Measurements from ENCODE around the gene TTC39B.

TTC39B gene

GRCh38 chr9:15311607-15312006, 4.6 kb upstream of the TTC39B start:
- DNase-seq (ENCODE audit: low spot score), result no peak
- no peak for TF ChIP-seq CTCF (IDR thresholded peaks at IDR 0.05; ENCODE audit: extremely low read depth, missing control alignments)

GRCh38 chr9:15310107-15310850, 3.3 kb upstream of the TTC39B start:
- DNase-seq (ENCODE audit: low spot score), result no peak
- no peak for TF ChIP-seq CTCF (IDR thresholded peaks at IDR 0.05; ENCODE audit: extremely low read depth, missing control alignments)

- no peak for DNase-seq (ENCODE audit: low spot score)
- no peak for TF ChIP-seq CTCF (IDR thresholded peaks at IDR 0.05; ENCODE audit: extremely low read depth, missing control alignments)
Measured at GRCh38 chr9:15308511-15308910, 1.5 kb upstream of the TTC39B start.

- DNase-seq (ENCODE audit: low spot score), result no peak
- TF ChIP-seq CTCF (IDR thresholded peaks at IDR 0.05; ENCODE audit: extremely low read depth, missing control alignments), result no peak
Measured at GRCh38 chr9:15307523-15307841, 466 bp upstream of the TTC39B start.

- no peak for DNase-seq (ENCODE audit: low spot score)
- TF ChIP-seq CTCF (IDR thresholded peaks at IDR 0.05; ENCODE audit: extremely low read depth, missing control alignments), result no peak
Measured at GRCh38 chr9:15306068-15306756, 804 bp downstream of the TTC39B start.

- TF ChIP-seq CTCF (IDR thresholded peaks at IDR 0.05; ENCODE audit: extremely low read depth, missing control alignments), result no peak
- no peak for DNase-seq (ENCODE audit: low spot score)
Measured at GRCh38 chr9:15305470-15305869, 1.5 kb downstream of the TTC39B start.

- TF ChIP-seq CTCF (IDR thresholded peaks at IDR 0.05; ENCODE audit: extremely low read depth, missing control alignments), result no peak
- DNase-seq (ENCODE audit: low spot score), result no peak
Measured at GRCh38 chr9:15304632-15305031, 2.4 kb downstream of the TTC39B start.
